Activated naive CD4-positive, alpha-beta T cell treated with anti-CD3 and anti-CD28 coated beads, Interleukin-2, amount 10 ng/mL, durations not matched to agents 7 days and 5 days (primary cell): Measurements from ENCODE around the gene PPP4R3A.
"Not testable (repeated sequence)": the region's sequence is repeated elsewhere in the genome, so short reads cannot be mapped to it uniquely, and the experiment has no call there.

Experiments used
- CTCF ChIA-PET: fragments of 350-600 bp; sonication (Branson Sonifier 250); formaldehyde crosslinking; loops from one replicate; lab custom pipeline; 2021; ENCODE audit warnings: antibody characterized with exemption; lab: Charles Lee
- DNase-seq: peaks from one replicate; pipeline ENCODE4 v3.0.0-alpha.2; 2020
- H3K27ac Mint-ChIP-seq: one replicate; pipeline ENCODE4 v1.8.0; 2021; ENCODE audit warnings: mild to moderate bottlenecking, moderate library complexity, mixed read lengths
- H3K27me3 Mint-ChIP-seq: one replicate; pipeline ENCODE4 v1.8.0; 2021; ENCODE audit warnings: mild to moderate bottlenecking, mixed read lengths
- H3K36me3 Mint-ChIP-seq: one replicate; pipeline ENCODE4 v1.8.0; 2021; ENCODE audit warnings: mixed read lengths
- H3K4me1 Mint-ChIP-seq: one replicate; pipeline ENCODE4 v1.8.0; 2021; ENCODE audit warnings: mixed read lengths
- H3K4me3 Mint-ChIP-seq: one replicate; pipeline ENCODE4 v1.8.0; 2021; ENCODE audit warnings: mild to moderate bottlenecking, moderate library complexity, mixed read lengths
- H3K9me3 Mint-ChIP-seq: one replicate; pipeline ENCODE4 v1.8.0; 2021; ENCODE audit warnings: mixed read lengths

The PPP4R3A gene

GRCh38 chr14:91510171-91511042 lies at the start of gene PPP4R3A:
Gene PPP4R3A (minus strand): TSS chr14:91510310. CDS start chr14:91509647, 663 bp downstream.
- Mint-ChIP-seq H3K4me3 (peak within 1 kb of the TSS; percentile 100), H3K36me3 (peaks cover 36% of the 10 kb centered on the region), H3K27me3 (peaks cover 21% of the 10 kb centered on the region), H3K27ac (peak within 1 kb of the TSS; percentile 100), H3K4me1 (peaks cover 26% of the 10 kb centered on the region), H3K9me3 (no peaks in the 10 kb centered on the region)
- CTCF ChIA-PET, result no interaction called here
- peak; percentile 95 for DNase-seq

- H3K4me3 Mint-ChIP-seq, result no peak overlapping the region
- H3K36me3 Mint-ChIP-seq, result no peaks in the 10 kb centered on the region
- CTCF ChIA-PET, result no interaction called here
- peaks cover 17% of the 10 kb centered on the region for H3K27me3 Mint-ChIP-seq
- H3K9me3 Mint-ChIP-seq, result peaks cover 16% of the 10 kb centered on the region
- no peak for DNase-seq
- H3K4me1 Mint-ChIP-seq, result no peaks in the 10 kb centered on the region
- H3K27ac Mint-ChIP-seq, result no peak overlapping the region
Observed at GRCh38 chr14:91555531-91555930, 45.4 kb upstream of the PPP4R3A start.

GRCh38 chr14:91554535-91555332 lies 44.6 kb upstream of the PPP4R3A start:
- DNase-seq, result no peak
- no peak overlapping the region for H3K27ac Mint-ChIP-seq
- CTCF ChIA-PET, result no interaction called here

GRCh38 chr14:91548108-91548507 lies 38.0 kb upstream of the PPP4R3A start:
- DNase-seq, result no peak
- no peaks in the 10 kb centered on the region for H3K9me3 Mint-ChIP-seq
- H3K27ac Mint-ChIP-seq, result no peak overlapping the region
- CTCF ChIA-PET, result no interaction called here
- peaks cover 20% of the 10 kb centered on the region for H3K27me3 Mint-ChIP-seq
- no peaks in the 10 kb centered on the region for H3K36me3 Mint-ChIP-seq
- no peak overlapping the region for H3K4me3 Mint-ChIP-seq
- no peaks in the 10 kb centered on the region for H3K4me1 Mint-ChIP-seq

More at GRCh38 chr14:91554535-91555332, 44.6 kb upstream of the PPP4R3A start:
- no peaks in the 10 kb centered on the region for H3K36me3 Mint-ChIP-seq
- H3K9me3 Mint-ChIP-seq, result peaks cover 16% of the 10 kb centered on the region
- H3K27me3 Mint-ChIP-seq, result peaks cover 11% of the 10 kb centered on the region
- no peak overlapping the region for H3K4me3 Mint-ChIP-seq
- H3K4me1 Mint-ChIP-seq, result no peaks in the 10 kb centered on the region

GRCh38 chr14:91545946-91546716 lies 36.0 kb upstream of the PPP4R3A start:
- Mint-ChIP-seq H3K9me3 (peaks cover 13% of the 10 kb centered on the region), H3K36me3 (peaks cover 3% of the 10 kb centered on the region), H3K27me3 (peaks cover 21% of the 10 kb centered on the region), H3K4me1 (no peaks in the 10 kb centered on the region), H3K27ac (no peak overlapping the region), H3K4me3 (no peak overlapping the region)
- no peak for DNase-seq
- CTCF ChIA-PET, result no interaction called here

GRCh38 chr14:91545204-91545603 lies 35.1 kb upstream of the PPP4R3A start:
- Mint-ChIP-seq H3K27me3 (peaks cover 30% of the 10 kb centered on the region), H3K9me3 (peaks cover 19% of the 10 kb centered on the region), H3K36me3 (peaks cover 7% of the 10 kb centered on the region), H3K4me3 (no peak overlapping the region), H3K4me1 (no peaks in the 10 kb centered on the region), H3K27ac (no peak overlapping the region)
- no peak for DNase-seq
- CTCF ChIA-PET, result no interaction called here

- Mint-ChIP-seq H3K9me3 (peaks cover 14% of the 10 kb centered on the region), H3K36me3 (peaks cover 6% of the 10 kb centered on the region), H3K4me3 (no peak overlapping the region), H3K4me1 (no peaks in the 10 kb centered on the region), H3K27ac (no peak overlapping the region), H3K27me3 (peaks cover 24% of the 10 kb centered on the region)
- CTCF ChIA-PET, result no interaction called here
- DNase-seq, result no peak
Observed at GRCh38 chr14:91536327-91536726, 26.2 kb upstream of the PPP4R3A start.

- CTCF ChIA-PET, H3K36me3 Mint-ChIP-seq, DNase-seq, H3K4me1 Mint-ChIP-seq, H3K9me3 Mint-ChIP-seq, H3K4me3 Mint-ChIP-seq, H3K27ac Mint-ChIP-seq: not testable (repeated sequence)
- H3K27me3 Mint-ChIP-seq, result peaks cover 12% of the 10 kb centered on the region
Observed at GRCh38 chr14:91534059-91534458, 23.9 kb upstream of the PPP4R3A start.

GRCh38 chr14:91533623-91534022 lies 23.5 kb upstream of the PPP4R3A start:
- no peaks in the 10 kb centered on the region for H3K9me3 Mint-ChIP-seq
- CTCF ChIA-PET, result no interaction called here
- H3K4me3 Mint-ChIP-seq, result no peak overlapping the region
- no peak overlapping the region for H3K27ac Mint-ChIP-seq
- no peak for DNase-seq
- H3K36me3 Mint-ChIP-seq, result no peaks in the 10 kb centered on the region
- H3K4me1 Mint-ChIP-seq, result no peaks in the 10 kb centered on the region
- peaks cover 10% of the 10 kb centered on the region for H3K27me3 Mint-ChIP-seq

- Mint-ChIP-seq H3K4me3 (no peak overlapping the region), H3K27me3 (peaks cover 24% of the 10 kb centered on the region), H3K27ac (no peak overlapping the region), H3K9me3 (peaks cover 3% of the 10 kb centered on the region), H3K4me1 (no peaks in the 10 kb centered on the region), H3K36me3 (no peaks in the 10 kb centered on the region)
- DNase-seq, result no peak
- CTCF ChIA-PET, result no interaction called here
Observed at GRCh38 chr14:91523972-91524371, 13.9 kb upstream of the PPP4R3A start.

GRCh38 chr14:91521061-91521640 lies 11.0 kb upstream of the PPP4R3A start:
- H3K4me1 Mint-ChIP-seq, result no peaks in the 10 kb centered on the region
- H3K36me3 Mint-ChIP-seq, result no peaks in the 10 kb centered on the region
- H3K4me3 Mint-ChIP-seq, result no peak overlapping the region
- DNase-seq, result no peak
- H3K27me3 Mint-ChIP-seq, result peaks cover 24% of the 10 kb centered on the region
- no peak overlapping the region for H3K27ac Mint-ChIP-seq
- CTCF ChIA-PET, result no interaction called here
- H3K9me3 Mint-ChIP-seq, result peaks cover 3% of the 10 kb centered on the region

GRCh38 chr14:91520138-91520537 lies 10.0 kb upstream of the PPP4R3A start:
- peaks cover 24% of the 10 kb centered on the region for H3K27me3 Mint-ChIP-seq
- H3K4me1 Mint-ChIP-seq, result peaks cover 5% of the 10 kb centered on the region
- H3K27ac Mint-ChIP-seq, result no peak overlapping the region
- H3K4me3 Mint-ChIP-seq, result no peak overlapping the region
- CTCF ChIA-PET, result no interaction called here
- DNase-seq, result no peak
- no peaks in the 10 kb centered on the region for H3K36me3 Mint-ChIP-seq
- peaks cover 3% of the 10 kb centered on the region for H3K9me3 Mint-ChIP-seq

- Mint-ChIP-seq H3K4me1 (peaks cover 5% of the 10 kb centered on the region), H3K9me3 (peaks cover 3% of the 10 kb centered on the region), H3K36me3 (no peaks in the 10 kb centered on the region), H3K27ac (no peak overlapping the region), H3K27me3 (peaks cover 20% of the 10 kb centered on the region), H3K4me3 (no peak overlapping the region)
- no peak for DNase-seq
- CTCF ChIA-PET, result no interaction called here
Observed at GRCh38 chr14:91519239-91520036, 9.3 kb upstream of the PPP4R3A start.
